ENCODE results near the gene ARID5A. TPM values are rescaled to one million over a fixed set of nuclear protein-coding genes. Genes with fewer than 3 reads are reported as not detected.
A peak's percentile ranks its signal among the peaks of the same experiment; 100 is the strongest.

ARID5A gene
- total and polyA plus RNA-seq, 2 experiments from 2014 or later, result 5.5 to 7.7 TPM

GRCh38 chr2:96531872-96532505 is 4.6 kb upstream of the ARID5A start:
- H3K4me1 ChIP-seq (ENCODE audit: insufficient read depth), result peaks cover 31% of the 10 kb centered on the region
- peak; percentile 50 for ATAC-seq
- peak; percentile 87 for DNase-seq (ENCODE audit: low spot score)
- no peaks in the 10 kb centered on the region for H3K36me3 ChIP-seq (ENCODE audit: insufficient read depth)
- TF ChIP-seq EZH2phosphoT487 (IDR thresholded peaks at IDR 0.05; ENCODE audit: unreplicated experiment) (no peak), ZNF114 (CRISPR knock-in tag; IDR thresholded peaks at IDR 0.05) (no peak), ZNF331 (CRISPR knock-in tag; IDR thresholded peaks at IDR 0.05; ENCODE audit: low read depth) (no peak), REST (IDR thresholded peaks at IDR 0.05; ENCODE audit: unreplicated experiment) (no peak), POLR2AphosphoS5 (IDR thresholded peaks at IDR 0.05; ENCODE audit: low read depth) (0 out of 2 replicates have a peak, but pooled peaks have one; percentile 31), NANOG (IDR thresholded peaks at IDR 0.05; ENCODE audit: borderline replicate concordance) (no peak), EZH2 (IDR thresholded peaks at IDR 0.05; ENCODE audit: low read depth, unreplicated experiment) (no peak), CTCF (conservative IDR thresholded peaks at IDR 0.05; ENCODE audit: low read depth in 2 of 2) (no peak), ETS1 (IDR thresholded peaks at IDR 0.05) (peak; percentile 46; the same call in 1 of the 2 replicates), JUNB (IDR thresholded peaks at IDR 0.05; ENCODE audit: unreplicated experiment) (no peak), CREB1 (CRISPR knock-in tag; IDR thresholded peaks at IDR 0.05; ENCODE audit: low read depth) (peak; percentile 66; the same call in 1 of the 2 replicates), ZNF462 (CRISPR knock-in tag; IDR thresholded peaks at IDR 0.05) (no peak), STAT1 (IDR thresholded peaks at IDR 0.05; ENCODE audit: unreplicated experiment) (no peak)
- H3K36me3 Mint-ChIP-seq (ENCODE audit: low read depth), result no peaks in the 10 kb centered on the region
- H3K4me2 ChIP-seq, result peak overlapping the region; percentile 92
- H3K79me2 ChIP-seq (replicated peaks; ENCODE audit: insufficient read depth), result no peaks in the 10 kb centered on the region
- H3K4me1 Mint-ChIP-seq, result peaks cover 31% of the 10 kb centered on the region
- H3K27ac Mint-ChIP-seq, result no peak overlapping the region
- H3K27me3 Mint-ChIP-seq (ENCODE audit: insufficient read depth, low read depth, poor library complexity), result peaks cover 14% of the 10 kb centered on the region
- H4K20me1 ChIP-seq (replicated peaks; ENCODE audit: insufficient read depth), result no peaks in the 10 kb centered on the region
- H3K27ac ChIP-seq (ENCODE audit: low read depth), result no peak overlapping the region
- H3K4me3 ChIP-seq, result peak overlapping the region; percentile 54
- no peaks in the 10 kb centered on the region for H3F3A ChIP-seq (replicated peaks; ENCODE audit: low read depth)
- peak overlapping the region; percentile 76 for H3K4me3 Mint-ChIP-seq
- H2AFZ ChIP-seq, result peak overlapping the region; percentile 96
- no peaks in the 10 kb centered on the region for H3K9me3 Mint-ChIP-seq
- H3K9me2 ChIP-seq (ENCODE audit: insufficient read depth), result no peaks in the 10 kb centered on the region
- H3K27me3 ChIP-seq (ENCODE audit: insufficient read depth), result peaks cover 26% of the 10 kb centered on the region
